RWPE2 (cell line): ENCODE data around the gene USP21.

Experiments used
- ATAC-seq: fragments of 200-7000 bp; cut with Tn5 transposase; 3 replicates; pipeline ENCODE4 v1.9.1; 2021; ENCODE audit warnings: low read depth
- DNase-seq: peaks from one replicate; pipeline ENCODE4 v3.0.0-alpha.2; 2020; ENCODE audit warnings: low spot score
- H3K27ac ChIP-seq: fragments of 450-650 bp; 2 replicates; pipeline ENCODE4 v1.5.1; 2017; ENCODE audit warnings: mild to moderate bottlenecking; ENCODE audit not compliant: poor library complexity, severe bottlenecking
- H3K27me3 ChIP-seq: fragments of 250-450 bp; sonication (Bioruptor Pico); 2 replicates; pipeline ENCODE4 v1.5.1; 2021; ENCODE audit warnings: mild to moderate bottlenecking, moderate library complexity; ENCODE audit not compliant: insufficient read depth, poor library complexity, severe bottlenecking
- H3K36me3 ChIP-seq: fragments of 250-450 bp; sonication (Bioruptor Pico); 2 replicates; pipeline ENCODE4 v1.5.1; 2020; ENCODE audit warnings: low read depth, mild to moderate bottlenecking, moderate library complexity
- H3K4me1 ChIP-seq: fragments of 250-450 bp; sonication (Bioruptor Pico); 2 replicates; pipeline ENCODE4 v1.5.1; 2021; ENCODE audit warnings: mild to moderate bottlenecking, moderate library complexity; ENCODE audit not compliant: insufficient read depth, poor library complexity, severe bottlenecking
- H3K4me3 ChIP-seq: fragments of 250-450 bp; sonication (Bioruptor Pico); 2 replicates; pipeline ENCODE4 v1.5.1; 2021; ENCODE audit warnings: mild to moderate bottlenecking, moderate library complexity; ENCODE audit not compliant: severe bottlenecking
- H3K9me3 ChIP-seq: fragments of 250-450 bp; sonication (Bioruptor Pico); 2 replicates; pipeline ENCODE4 v1.5.1; 2021; ENCODE audit warnings: mild to moderate bottlenecking, moderate library complexity; ENCODE audit not compliant: severe bottlenecking
- CTCF ChIP-seq: fragments of 450-650 bp; IDR thresholded peaks from one replicate; pipeline ENCODE4 v1.5.1; 2017; ENCODE audit warnings: mild to moderate bottlenecking, moderate library complexity; ENCODE audit not compliant: poor library complexity, severe bottlenecking

The USP21 gene

GRCh38 chr1:161173711-161174110 is 14.4 kb downstream of the USP21 start:
- Histone ChIP-seq H3K36me3 (peaks cover 49% of the 10 kb centered on the region), H3K27ac (no peak overlapping the region), H3K9me3 (no peaks in the 10 kb centered on the region), H3K4me3 (no peak overlapping the region), H3K27me3 (no peaks in the 10 kb centered on the region), H3K4me1 (peaks cover 8% of the 10 kb centered on the region)
- ATAC-seq (no peak), DNase-seq (no peak)
- no peak for TF ChIP-seq CTCF

GRCh38 chr1:161174911-161175310 is 15.6 kb downstream of the USP21 start:
- Histone ChIP-seq H3K27ac (no peak overlapping the region), H3K27me3 (no peaks in the 10 kb centered on the region), H3K36me3 (peaks cover 49% of the 10 kb centered on the region), H3K9me3 (no peaks in the 10 kb centered on the region), H3K4me1 (peaks cover 8% of the 10 kb centered on the region), H3K4me3 (no peak overlapping the region)
- ATAC-seq (no peak), DNase-seq (no peak)
- no peak for TF ChIP-seq CTCF

GRCh38 chr1:161175771-161176453 is 16.6 kb downstream of the USP21 start:
- no peak overlapping the region for H3K27ac ChIP-seq
- ATAC-seq (no peak), DNase-seq (no peak)
- H3K36me3 ChIP-seq: peaks cover 43% of the 10 kb centered on the region
- H3K4me3 ChIP-seq: peak overlapping the region; percentile 67
- no peaks in the 10 kb centered on the region for H3K9me3 ChIP-seq
- no peaks in the 10 kb centered on the region for H3K27me3 ChIP-seq
- H3K4me1 ChIP-seq: peaks cover 8% of the 10 kb centered on the region
- TF ChIP-seq CTCF: no peak

GRCh38 chr1:161176468-161177111 is 17.3 kb downstream of the USP21 start:
- Histone ChIP-seq H3K36me3 (peaks cover 36% of the 10 kb centered on the region), H3K4me3 (peak overlapping the region; percentile 67), H3K27me3 (no peaks in the 10 kb centered on the region), H3K4me1 (peaks cover 8% of the 10 kb centered on the region), H3K9me3 (no peaks in the 10 kb centered on the region), H3K27ac (peak overlapping the region; percentile 10)
- no peak for TF ChIP-seq CTCF
- DNase-seq: no peak
- ATAC-seq: peak; percentile 2; the same call in 2 of the 3 replicates
